IPS DF 19.7 (cell line): ENCODE results near the gene CTNS.
A peak's percentile ranks its signal among the peaks of the same experiment; 100 is the strongest.

Experiments used
- DNase-seq: peaks from one replicate; pipeline ENCODE4 v3.0.0-alpha.2; 2013; ENCODE audit warnings: low read depth, low spot score

The CTNS gene

GRCh38 chr17:3658784-3659449 is 22.4 kb downstream of the CTNS start:
- no peak for DNase-seq

GRCh38 chr17:3659541-3660111 is 23.1 kb downstream of the CTNS start:
- DNase-seq = no peak

DNA sequence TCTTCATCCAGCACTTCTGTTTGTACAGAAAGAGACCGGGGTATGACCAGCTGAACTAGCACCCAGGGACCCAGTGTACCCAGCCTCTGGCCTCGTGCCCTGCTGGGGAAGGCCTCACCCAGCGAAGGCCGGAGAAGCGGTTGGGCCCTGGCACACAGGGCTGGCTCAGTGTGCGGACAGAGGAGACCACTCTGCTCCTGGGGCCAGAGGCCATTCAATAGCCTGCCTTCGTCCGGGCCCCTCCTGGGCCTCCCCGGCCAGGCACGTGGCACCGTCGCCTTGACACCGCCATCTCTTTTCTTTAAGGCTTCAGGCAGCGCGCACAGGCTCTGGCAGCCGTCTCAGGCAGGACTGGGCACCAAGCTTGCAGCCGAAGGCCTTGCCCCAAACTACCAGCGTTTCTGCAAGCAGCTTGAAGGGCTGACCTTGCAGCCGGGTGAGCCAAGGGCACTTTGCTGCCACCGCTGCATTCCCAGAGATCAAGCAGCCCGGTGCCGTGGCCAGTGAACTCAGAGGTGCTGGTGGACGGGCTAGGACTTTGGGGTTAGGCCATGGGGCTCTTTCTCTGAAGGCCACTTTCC is 23.8 kb downstream of the CTNS start:
- no peak for DNase-seq

DNA sequence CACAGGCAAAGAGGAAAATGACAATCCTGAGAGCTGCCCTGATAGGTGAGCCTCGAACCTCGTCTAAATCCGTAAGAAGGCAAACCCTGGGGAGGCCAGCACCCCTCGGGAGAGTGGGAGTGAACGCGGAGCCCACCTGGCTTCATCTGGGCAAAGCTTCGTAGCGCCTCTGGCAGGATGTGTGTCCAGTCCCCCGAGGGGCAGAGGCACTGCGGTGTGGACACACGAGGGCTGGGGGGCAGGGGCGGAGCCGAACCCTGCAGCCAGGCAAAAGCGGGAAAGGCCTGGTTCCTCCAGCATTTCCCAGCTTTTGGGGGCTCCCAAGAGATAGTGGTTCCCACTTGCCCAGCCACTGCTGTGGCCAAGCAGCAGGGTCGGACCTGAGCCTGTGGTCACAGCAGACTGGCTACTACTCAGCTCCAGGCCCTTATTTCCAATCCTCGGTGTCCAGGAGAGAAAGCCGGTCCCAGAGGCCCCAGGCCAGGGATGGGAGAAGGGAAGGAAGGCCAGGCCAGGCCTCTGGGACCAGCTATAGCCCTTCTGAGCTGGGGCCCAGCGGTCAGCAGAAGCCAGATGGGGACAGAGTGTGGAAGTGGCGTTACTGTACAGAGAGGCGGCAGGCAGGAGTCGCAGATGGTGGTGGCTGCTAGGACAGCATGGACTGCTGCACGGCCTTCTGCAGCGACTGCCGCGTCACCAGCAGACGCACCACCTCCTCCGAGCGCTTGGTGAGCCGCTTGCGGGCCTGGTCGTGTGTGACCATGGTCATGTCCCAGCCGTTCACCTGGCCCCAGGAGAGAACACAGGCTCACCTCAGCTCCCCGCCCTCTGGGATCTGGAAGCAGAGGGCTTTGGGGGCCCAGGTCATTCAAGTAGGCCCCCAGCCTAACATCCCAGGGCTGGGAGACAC is 26.8 kb downstream of the CTNS start:
- DNase-seq = no peak

GRCh38 chr17:3665834-3666233 is 29.3 kb downstream of the CTNS start:
- no peak for DNase-seq

GRCh38 chr17:3666516-3666915 is 30.0 kb downstream of the CTNS start:
- DNase-seq = no peak

- DNase-seq = no peak
Measured at GRCh38 chr17:3667366-3668278, 31.1 kb downstream of the CTNS start.

DNA sequence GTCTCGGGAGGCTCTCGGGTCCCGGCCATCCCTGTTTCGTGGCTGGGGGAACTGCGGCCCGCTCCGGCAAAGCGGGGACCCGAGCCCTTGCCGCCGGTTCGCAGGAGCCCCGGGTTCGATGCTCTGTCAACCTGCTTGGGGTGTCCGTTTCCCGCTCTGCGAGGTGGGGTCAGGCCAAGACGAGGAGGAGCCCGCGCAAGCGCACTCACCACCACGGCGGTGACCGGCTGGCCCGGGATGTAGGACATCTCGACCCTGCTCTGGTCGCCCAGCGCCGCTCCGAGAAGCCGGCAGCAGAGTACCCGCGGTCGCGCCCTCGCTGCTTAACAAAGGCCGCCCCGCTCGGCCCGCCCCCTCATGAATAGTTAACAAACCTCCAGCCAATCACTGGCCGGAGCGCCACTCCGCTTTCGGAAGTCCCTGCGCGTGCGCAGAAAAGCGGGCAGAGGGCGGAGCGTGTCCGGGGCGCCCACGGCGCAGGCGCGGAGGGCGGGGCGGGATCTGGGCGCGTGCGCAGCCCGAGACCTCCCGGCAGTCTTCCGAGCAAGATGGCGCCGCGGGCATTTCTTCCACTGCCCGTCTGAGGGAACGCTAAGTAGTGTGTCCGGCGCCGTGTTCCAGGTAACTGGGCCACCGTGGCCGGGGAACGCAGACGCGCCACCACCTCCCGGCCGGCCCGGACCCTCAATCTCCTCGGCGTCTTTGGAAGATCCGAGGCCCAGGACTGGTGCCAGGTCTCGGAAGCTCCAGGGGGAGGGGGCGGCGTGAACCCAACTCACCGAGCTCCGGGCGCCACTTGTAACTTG is 31.9 kb downstream of the CTNS start, which contains the start of the genes EMC6 and TAX1BP3:
Gene EMC6 (plus strand): TSS at position 534 of the 806 bp plus-strand sequence. CDS start 335 bp downstream, outside the sequence.
Gene TAX1BP3 (minus strand): TSS at position 300 of the 806 bp plus-strand sequence. CDS start 52 bp downstream, at position 248.
- peak; percentile 76 for DNase-seq

DNA sequence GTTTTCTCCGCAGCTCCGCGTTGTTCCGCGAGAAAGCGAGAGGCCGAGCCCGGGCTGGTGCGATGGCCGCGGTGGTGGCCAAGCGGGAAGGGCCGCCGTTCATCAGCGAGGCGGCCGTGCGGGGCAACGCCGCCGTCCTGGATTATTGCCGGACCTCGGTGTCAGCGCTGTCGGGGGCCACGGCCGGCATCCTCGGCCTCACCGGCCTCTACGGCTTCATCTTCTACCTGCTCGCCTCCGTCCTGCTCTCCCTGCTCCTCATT is 32.5 kb downstream of the CTNS start:
- DNase-seq = no peak

- DNase-seq = no peak
Measured at GRCh38 chr17:3669548-3669947, 33.0 kb downstream of the CTNS start.

DNA sequence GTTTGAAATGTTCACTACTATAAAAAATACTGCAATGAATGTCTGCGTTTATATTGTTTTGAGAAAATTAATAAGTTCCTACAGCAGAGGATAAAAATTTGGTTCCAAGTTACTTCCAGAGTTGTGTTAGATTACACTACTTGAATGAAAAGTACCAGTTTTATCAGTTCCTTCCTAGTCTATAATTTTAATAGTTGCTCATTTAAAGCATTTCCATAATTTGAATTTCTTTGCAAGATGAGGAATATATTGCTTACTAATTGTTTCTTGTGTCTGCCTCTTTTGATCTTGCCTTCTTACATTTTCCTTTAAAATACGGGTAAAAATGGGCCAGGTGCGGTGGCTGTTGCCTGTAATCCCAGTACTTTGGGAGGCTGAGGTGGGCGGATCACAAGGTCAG is 36.0 kb downstream of the CTNS start:
- no peak for DNase-seq

GRCh38 chr17:3675886-3676285 is 39.3 kb downstream of the CTNS start:
- DNase-seq = no peak

- no peak for DNase-seq
Measured at GRCh38 chr17:3678095-3678820, 41.7 kb downstream of the CTNS start.

GRCh38 chr17:3678821-3679530 is 42.4 kb downstream of the CTNS start:
- no peak for DNase-seq

- no peak for DNase-seq
Measured at GRCh38 chr17:3679531-3680126, 43.1 kb downstream of the CTNS start.

- no peak for DNase-seq
Measured at GRCh38 chr17:3681057-3681456, 44.5 kb downstream of the CTNS start.

- DNase-seq = no peak
Measured at GRCh38 chr17:3681565-3681964, 45.0 kb downstream of the CTNS start.

- DNase-seq = no peak
Measured at GRCh38 chr17:3682033-3682432, 45.5 kb downstream of the CTNS start.

- DNase-seq = no peak
Measured at GRCh38 chr17:3683054-3683511, 46.5 kb downstream of the CTNS start.
